ENCODE measurements around the gene CRYBA2. TPM values are rescaled to one million over a fixed set of nuclear protein-coding genes. Genes with fewer than 3 reads are reported as not detected.

Gene CRYBA2
- total and polyA plus RNA-seq, 2 experiments from 2014 or later, result not detected

- no peak for TF ChIP-seq CTCF (conservative IDR thresholded peaks at IDR 0.05; ENCODE audit: low read depth in 2 of 2)
These were observed 41.1 kb downstream of the CRYBA2 start (continued) for GRCh38 chr2:218952160-218952559.

- Histone ChIP-seq H3K4me3 (no peak overlapping the region), H3K4me1 (ENCODE audit: insufficient read depth) (no peaks in the 10 kb centered on the region), H3K27me3 (ENCODE audit: insufficient read depth) (0 out of 2 replicates have a peak, but pooled peaks cover 2% of the 10 kb centered on the region), H3F3A (replicated peaks; ENCODE audit: low read depth) (no peaks in the 10 kb centered on the region), H3K79me2 (replicated peaks; ENCODE audit: insufficient read depth) (no peaks in the 10 kb centered on the region), H3K36me3 (ENCODE audit: insufficient read depth) (no peaks in the 10 kb centered on the region), H4K20me1 (replicated peaks; ENCODE audit: insufficient read depth) (no peaks in the 10 kb centered on the region; the same call in 1 of the 2 replicates), H3K27ac (ENCODE audit: low read depth) (no peak overlapping the region), H2AFZ (no peak overlapping the region), H3K9me2 (ENCODE audit: insufficient read depth) (no peaks in the 10 kb centered on the region), H3K4me2 (no peak overlapping the region)
- DNase-seq (ENCODE audit: low spot score) (no peak), ATAC-seq (no peak)
- no peaks in the 10 kb centered on the region for H3K9me3 Mint-ChIP-seq
- H3K27me3 Mint-ChIP-seq (ENCODE audit: insufficient read depth, low read depth, poor library complexity), result peaks cover 7% of the 10 kb centered on the region
- H3K36me3 Mint-ChIP-seq (ENCODE audit: low read depth), result no peaks in the 10 kb centered on the region
- no peak overlapping the region for H3K4me3 Mint-ChIP-seq
- H3K4me1 Mint-ChIP-seq, result no peaks in the 10 kb centered on the region; the same call in 2 of the 3 replicates
- H3K27ac Mint-ChIP-seq, result no peak overlapping the region
- TF ChIP-seq CREB1 (CRISPR knock-in tag; IDR thresholded peaks at IDR 0.05; ENCODE audit: low read depth) (no peak), EZH2phosphoT487 (IDR thresholded peaks at IDR 0.05; ENCODE audit: unreplicated experiment) (no peak), CTCF (conservative IDR thresholded peaks at IDR 0.05; ENCODE audit: low read depth in 2 of 2) (no peak), ZNF114 (CRISPR knock-in tag; IDR thresholded peaks at IDR 0.05) (no peak), STAT1 (IDR thresholded peaks at IDR 0.05; ENCODE audit: unreplicated experiment) (no peak), ZNF331 (CRISPR knock-in tag; IDR thresholded peaks at IDR 0.05; ENCODE audit: low read depth) (no peak), NANOG (IDR thresholded peaks at IDR 0.05; ENCODE audit: borderline replicate concordance) (no peak), JUNB (IDR thresholded peaks at IDR 0.05; ENCODE audit: unreplicated experiment) (no peak), ETS1 (IDR thresholded peaks at IDR 0.05) (no peak), ZNF462 (CRISPR knock-in tag; IDR thresholded peaks at IDR 0.05) (no peak)
These were observed 46.6 kb downstream of the CRYBA2 start for GRCh38 chr2:218946621-218947020.
